SKM-1 (cell line): Measurements from ENCODE around the gene SHROOM2.

Experiments used
- DNase-seq: peaks from one replicate; lab custom pipeline; 2025; ENCODE audit not compliant: unreplicated experiment; lab: John Stamatoyannopoulos, UW

SHROOM2 gene

DNA sequence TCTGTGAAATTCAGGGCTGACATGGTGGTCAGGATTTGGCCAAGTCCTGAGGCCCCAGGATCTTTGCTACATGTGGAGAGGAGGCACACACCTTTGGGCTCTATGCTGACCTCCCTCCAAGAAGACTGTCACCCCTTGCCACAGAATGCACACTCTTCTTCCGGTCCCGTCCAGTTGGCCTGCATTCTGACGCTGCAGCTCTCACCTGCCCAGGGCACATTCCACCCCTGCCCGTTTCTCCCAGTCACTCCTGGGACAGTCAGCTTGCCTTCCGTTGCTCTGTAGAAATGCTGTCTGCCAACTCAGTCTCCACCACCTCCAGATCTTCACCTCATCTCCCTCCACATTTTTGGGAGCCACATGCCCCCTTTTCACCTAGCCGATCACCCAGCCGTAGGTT, 76.7 kb downstream of the SHROOM2 start:
- no peak for DNase-seq

GRCh38 chrX:9864011-9864410, 77.8 kb downstream of the SHROOM2 start:
- no peak for DNase-seq

GRCh38 chrX:9865804-9866472, 79.7 kb downstream of the SHROOM2 start:
- DNase-seq: no peak

DNA sequence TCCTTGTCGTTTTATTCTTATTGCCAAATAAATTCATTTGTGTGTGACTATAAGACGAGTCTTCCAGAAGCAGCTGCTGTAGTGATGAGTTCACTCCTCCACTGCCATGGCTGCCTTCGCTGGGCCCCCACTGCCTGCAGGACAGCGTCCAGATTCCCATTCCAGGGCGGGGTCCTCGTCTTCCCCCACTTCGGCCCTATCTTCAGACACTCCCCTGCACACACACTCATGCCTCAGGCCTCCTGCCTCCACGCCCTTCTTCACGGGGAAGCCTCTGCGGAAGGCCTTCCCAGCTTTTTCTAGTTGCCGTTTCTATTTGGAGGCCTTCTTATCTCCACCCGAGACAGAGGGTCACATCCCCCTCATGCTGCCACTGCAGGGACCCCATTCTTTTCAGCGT, 80.4 kb downstream of the SHROOM2 start:
- DNase-seq: no peak

GRCh38 chrX:9867226-9867625, 81.0 kb downstream of the SHROOM2 start:
- no peak for DNase-seq

DNA sequence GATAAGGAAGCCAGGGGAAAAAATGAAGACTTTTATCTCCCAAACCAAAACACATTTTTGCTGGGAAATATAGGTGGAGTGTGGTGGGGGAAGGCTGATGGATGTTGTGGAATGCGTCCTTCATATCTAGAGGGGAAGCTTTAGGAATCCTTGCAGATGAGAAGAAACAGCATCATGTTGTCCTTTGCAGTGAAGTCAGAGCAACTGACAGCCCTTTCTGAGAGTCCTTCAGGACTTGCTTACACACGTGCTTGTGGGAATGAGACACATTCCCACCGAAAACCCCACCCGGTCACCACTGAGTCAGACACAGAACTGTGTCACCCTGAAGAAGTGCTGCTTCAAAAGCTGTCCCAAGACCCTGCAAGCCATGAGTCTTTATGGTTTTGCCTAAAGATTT, 81.5 kb downstream of the SHROOM2 start:
- DNase-seq: no peak

GRCh38 chrX:9871701-9872268, 85.6 kb downstream of the SHROOM2 start:
- DNase-seq: no peak

- no peak for DNase-seq
Measured at GRCh38 chrX:9873360-9873759, 87.1 kb downstream of the SHROOM2 start.

GRCh38 chrX:9873952-9874351, 87.7 kb downstream of the SHROOM2 start:
- peak; percentile 26 for DNase-seq

GRCh38 chrX:9874483-9874882, 88.3 kb downstream of the SHROOM2 start:
- DNase-seq: no peak

DNA sequence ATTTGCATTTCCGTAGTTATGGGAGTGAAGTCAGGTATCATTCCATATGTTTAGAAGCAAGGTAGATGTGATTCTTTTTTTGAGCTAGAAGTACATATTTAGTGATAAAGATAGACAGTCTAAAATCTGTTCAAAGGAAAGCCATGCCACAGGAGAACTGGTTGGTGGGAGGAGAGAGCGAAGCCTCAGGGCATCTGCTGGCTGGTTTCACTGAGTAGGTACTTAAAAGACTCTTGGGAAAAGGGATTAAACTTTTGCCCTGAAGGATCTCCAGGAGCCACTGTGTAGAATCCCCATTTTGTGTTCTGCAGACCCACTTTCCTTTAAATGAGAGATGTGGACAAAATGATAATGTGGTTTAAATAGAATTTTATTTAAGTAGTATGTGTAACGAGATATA, 89.6 kb downstream of the SHROOM2 start:
- no peak for DNase-seq

GRCh38 chrX:9876201-9876600, 90.0 kb downstream of the SHROOM2 start:
- DNase-seq: no peak

DNA sequence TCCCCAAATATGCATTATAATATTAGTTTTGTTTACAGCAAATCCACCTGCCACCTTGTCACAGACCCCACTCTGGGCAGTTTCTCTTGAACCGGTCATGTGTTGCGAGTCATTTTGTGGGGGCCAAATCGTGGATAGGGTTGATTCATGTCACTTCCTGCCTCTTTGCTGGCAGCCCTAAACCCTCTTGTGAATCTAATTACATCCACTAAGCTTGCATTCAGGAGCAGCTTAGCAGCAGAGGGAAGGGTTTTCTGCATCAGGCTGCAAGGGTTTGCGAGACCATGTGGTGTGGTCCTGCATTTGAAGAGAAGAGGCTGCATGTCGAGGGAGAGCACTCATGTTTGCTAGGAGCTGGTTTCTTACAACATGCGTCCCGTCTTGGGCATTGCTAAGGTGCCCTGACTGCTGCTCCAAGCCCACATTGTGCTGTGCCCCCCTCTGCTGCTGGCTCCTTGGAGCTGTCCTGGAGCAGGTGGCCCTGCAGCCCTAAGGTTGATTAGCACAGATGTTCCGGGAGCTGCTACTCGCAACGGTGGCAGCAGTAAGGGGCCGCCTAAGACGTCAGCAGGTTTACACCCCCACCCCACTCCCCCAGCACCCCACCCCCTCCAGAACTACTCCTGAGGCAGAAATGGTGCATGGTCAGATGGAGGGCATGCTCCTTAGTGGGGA, 92.1 kb downstream of the SHROOM2 start:
- no peak for DNase-seq

DNA sequence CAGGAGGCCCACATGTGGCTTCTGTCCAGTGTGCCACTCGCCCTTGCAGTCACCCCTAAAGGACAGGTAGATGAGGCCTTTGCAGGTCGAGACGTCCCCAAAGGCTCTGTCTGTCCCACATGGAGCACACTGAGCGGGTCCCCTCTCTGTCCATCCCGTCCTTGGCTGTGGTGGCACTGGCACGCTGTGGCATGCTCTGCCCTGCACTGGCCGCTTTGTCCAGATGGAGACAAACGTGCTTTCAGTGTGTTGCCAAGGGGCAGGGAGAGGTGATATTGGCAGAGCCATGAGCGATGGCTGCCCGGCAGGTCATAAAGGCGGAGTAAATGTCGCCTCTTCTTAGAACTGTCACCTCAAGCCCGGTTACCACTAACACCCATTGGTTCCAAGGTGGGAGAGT, 94.0 kb downstream of the SHROOM2 start:
- DNase-seq: no peak

GRCh38 chrX:9880870-9881269, 94.6 kb downstream of the SHROOM2 start:
- no peak for DNase-seq

GRCh38 chrX:9882669-9883446, 96.6 kb downstream of the SHROOM2 start:
- no peak for DNase-seq

DNA sequence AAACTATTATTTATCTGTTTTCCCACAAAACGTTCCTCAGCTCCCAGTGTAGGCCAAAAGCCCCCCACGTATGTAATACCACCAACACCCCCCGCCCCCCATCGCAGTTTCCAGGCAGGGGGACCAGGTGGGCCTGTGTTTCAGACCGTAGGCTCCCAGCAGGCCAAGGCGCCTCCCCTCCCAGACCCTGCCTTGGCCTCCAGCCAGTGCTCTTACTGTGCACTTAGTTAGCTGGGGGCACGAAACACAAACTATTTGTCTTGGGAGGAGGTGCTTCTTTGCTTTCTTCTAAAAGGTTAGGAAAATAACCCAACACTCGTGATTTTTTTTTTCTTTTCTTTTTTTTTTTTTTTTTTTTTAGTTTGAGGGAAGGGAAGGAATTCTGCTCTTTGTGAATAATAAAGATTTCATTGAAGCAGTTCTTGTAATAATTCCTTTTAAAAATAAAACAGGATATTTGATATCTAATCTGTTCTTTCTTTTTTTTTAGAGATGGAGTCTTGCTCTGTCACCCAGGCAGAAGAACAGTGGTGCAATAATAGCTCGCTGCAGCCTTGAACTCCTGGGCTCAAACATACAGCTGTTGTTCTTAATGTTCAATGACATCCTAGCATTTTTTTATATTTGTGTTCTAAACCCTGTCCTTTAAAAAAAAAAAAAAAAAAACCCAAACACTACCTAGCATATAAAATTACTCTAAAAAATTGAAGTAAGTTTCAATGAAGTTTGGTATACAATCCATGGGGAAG, 98.0 kb downstream of the SHROOM2 start:
- no peak for DNase-seq

GRCh38 chrX:9885150-9885549, 98.9 kb downstream of the SHROOM2 start:
- DNase-seq: peak; percentile 10

DNA sequence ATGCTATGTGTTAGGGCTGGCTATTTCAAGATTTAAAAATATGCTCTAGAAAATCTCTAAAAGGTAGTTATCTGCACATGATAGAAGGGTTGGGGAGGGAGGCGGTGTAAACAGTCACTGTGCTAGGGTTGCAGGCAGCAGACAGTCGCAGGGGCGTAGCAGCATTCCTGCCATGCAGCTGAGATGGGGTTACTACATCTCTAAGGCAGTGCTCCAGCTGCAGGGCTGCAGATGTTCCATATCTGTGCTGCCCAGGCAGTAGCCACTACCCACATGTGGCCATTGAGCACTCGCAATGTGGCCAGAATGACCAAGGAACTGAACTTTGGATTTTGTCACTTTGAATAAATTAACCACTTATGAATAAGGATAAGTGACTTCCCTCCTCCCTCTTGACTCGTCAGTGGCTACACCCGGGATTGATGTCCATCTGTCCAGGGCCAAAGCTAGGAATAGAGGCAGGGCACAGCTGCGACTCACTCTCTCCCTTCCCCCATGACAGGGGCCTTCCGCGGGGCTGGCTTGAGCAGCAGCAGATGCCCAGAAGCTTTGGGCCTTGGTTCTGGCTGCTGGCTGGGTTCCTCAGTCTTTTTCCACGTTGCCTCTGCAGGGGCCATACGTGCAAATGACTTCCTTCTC, 101.5 kb downstream of the SHROOM2 start:
- DNase-seq: no peak

GRCh38 chrX:9888953-9889470, 102.8 kb downstream of the SHROOM2 start:
- DNase-seq: no peak
